Activated CD8-positive, alpha-beta memory T cell treated with anti-CD3 and anti-CD28 coated beads for 24 hours (primary cell): ENCODE results near the gene CDCP1.

Experiments used
- DNase-seq: peaks from one replicate; pipeline ENCODE4 v3.0.0-alpha.2; 2020

The CDCP1 gene

GRCh38 chr3:45145681-45146614 is at the start of gene CDCP1:
TSS of gene CDCP1 (minus strand) at chr3:45146378. CDS start at chr3:45146287, 91 bp downstream.
- DNase-seq: no peak

- no peak for DNase-seq
These were observed 48.6 kb upstream of the CDCP1 start for GRCh38 chr3:45194791-45195190.

- no peak for DNase-seq
These were observed 45.8 kb upstream of the CDCP1 start for GRCh38 chr3:45191924-45192417.

GRCh38 chr3:45191424-45191823 is 45.2 kb upstream of the CDCP1 start:
- DNase-seq: no peak

- no peak for DNase-seq
These were observed 42.8 kb upstream of the CDCP1 start for GRCh38 chr3:45188719-45189659.

- no peak for DNase-seq
These were observed 41.5 kb upstream of the CDCP1 start for GRCh38 chr3:45187694-45188141.

- no peak for DNase-seq
These were observed 40.7 kb upstream of the CDCP1 start for GRCh38 chr3:45186871-45187270.

GRCh38 chr3:45185461-45185860 is 39.3 kb upstream of the CDCP1 start:
- no peak for DNase-seq

- DNase-seq: no peak
These were observed 38.9 kb upstream of the CDCP1 start for GRCh38 chr3:45185052-45185451.

GRCh38 chr3:45183872-45184262 is 37.7 kb upstream of the CDCP1 start:
- no peak for DNase-seq

- no peak for DNase-seq
These were observed 37.0 kb upstream of the CDCP1 start for GRCh38 chr3:45182915-45183871.

GRCh38 chr3:45181496-45181895 is 35.3 kb upstream of the CDCP1 start:
- no peak for DNase-seq

GRCh38 chr3:45180899-45181298 is 34.7 kb upstream of the CDCP1 start:
- DNase-seq: no peak

GRCh38 chr3:45180051-45180450 is 33.9 kb upstream of the CDCP1 start:
- DNase-seq: no peak

- no peak for DNase-seq
These were observed 33.0 kb upstream of the CDCP1 start for GRCh38 chr3:45179163-45179562.

GRCh38 chr3:45178183-45179023 is 32.2 kb upstream of the CDCP1 start:
- DNase-seq: no peak

- DNase-seq: no peak
These were observed 30.7 kb upstream of the CDCP1 start for GRCh38 chr3:45176912-45177311.

GRCh38 chr3:45174234-45174633 is 28.1 kb upstream of the CDCP1 start:
- DNase-seq: no peak

- DNase-seq: no peak
These were observed 27.6 kb upstream of the CDCP1 start for GRCh38 chr3:45173776-45174175.

GRCh38 chr3:45171283-45171682 is 25.1 kb upstream of the CDCP1 start:
- DNase-seq: no peak

GRCh38 chr3:45170096-45170495 is 23.9 kb upstream of the CDCP1 start:
- DNase-seq: no peak
